ENCODE results near the gene ESYT1.

Gene ESYT1

GRCh38 chr12:56126732-56127239 lies 1.3 kb upstream of the ESYT1 start:
- no peak for DNase-seq (ENCODE audit: low read depth in 2 of 3, low spot score in 2 of 3)

DNA sequence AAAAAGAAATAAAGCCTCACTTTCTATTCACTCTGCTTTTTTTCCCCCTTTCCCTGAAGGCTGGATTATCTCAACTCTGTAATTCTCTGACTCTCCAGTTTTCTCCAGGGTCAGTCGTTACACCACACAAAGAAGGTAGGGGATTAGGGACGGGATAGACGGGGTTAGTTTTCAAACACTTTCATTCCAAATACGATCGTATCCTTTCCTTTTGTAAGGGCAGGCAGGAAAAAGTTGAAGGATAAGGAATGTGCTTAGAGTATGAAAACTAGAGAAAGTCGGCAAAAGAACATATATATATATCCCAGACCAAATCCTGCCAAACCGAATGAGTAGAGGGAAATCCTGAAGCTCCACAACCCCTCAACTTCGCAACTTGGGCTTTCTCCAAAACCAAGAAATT lies 581 bp upstream of the ESYT1 start:
- DNase-seq (ENCODE audit: low read depth in 2 of 3, low spot score in 2 of 3) = no peak

GRCh38 chr12:56128670-56129205 lies 671 bp downstream of the ESYT1 start:
- peak in 1 of 3 experiments; percentile 24 for DNase-seq (ENCODE audit: low read depth in 2 of 3, low spot score in 2 of 3)

DNA sequence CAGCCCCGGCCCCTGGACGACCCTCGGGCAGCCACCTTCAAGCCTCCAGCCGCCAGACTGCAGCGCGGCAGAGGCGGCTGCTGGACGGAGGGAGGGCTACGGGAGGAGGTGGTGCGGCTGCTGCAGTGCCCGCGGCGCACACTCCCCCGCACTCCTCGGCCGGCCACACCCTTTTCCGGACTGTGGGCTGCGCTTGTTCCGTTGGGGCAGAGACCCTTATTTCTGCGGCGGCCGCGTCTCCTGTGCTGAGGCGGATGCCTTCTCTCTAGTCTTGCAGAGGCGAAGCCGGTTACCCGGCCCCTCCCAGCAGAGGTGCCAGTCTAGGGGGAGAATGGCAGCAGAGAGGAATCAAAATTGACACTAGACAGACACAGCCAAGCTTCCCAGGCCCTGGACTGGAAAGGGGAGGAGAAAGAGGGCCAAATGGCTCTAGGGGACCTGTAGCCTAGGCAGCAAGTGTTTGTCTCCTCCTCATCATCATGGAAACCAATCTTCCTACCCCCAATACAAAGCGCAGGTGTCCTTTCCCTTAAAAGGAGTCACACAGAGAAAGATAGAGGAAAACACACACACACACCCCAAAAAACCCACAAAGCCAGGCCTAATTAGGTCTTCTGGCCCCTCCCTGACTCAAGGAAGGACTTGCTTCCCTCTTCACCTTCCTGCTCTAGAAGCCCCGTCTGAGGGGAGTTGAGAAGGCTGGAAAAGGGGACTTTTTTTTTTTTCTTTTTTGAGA lies 1.3 kb downstream of the ESYT1 start:
- peak; percentile 53 to 76 (median 54) for DNase-seq (ENCODE audit: low read depth in 2 of 3, low spot score in 2 of 3)

- no peak for DNase-seq (ENCODE audit: low read depth in 2 of 3, low spot score in 2 of 3)
Measured at GRCh38 chr12:56129942-56130495, 2.0 kb downstream of the ESYT1 start.

GRCh38 chr12:56130876-56131275 lies 2.8 kb downstream of the ESYT1 start:
- no peak for DNase-seq (ENCODE audit: low read depth in 2 of 3, low spot score in 2 of 3)

- no peak for DNase-seq (ENCODE audit: low read depth in 2 of 3, low spot score in 2 of 3)
Measured at GRCh38 chr12:56134897-56135296, 6.8 kb downstream of the ESYT1 start.

DNA sequence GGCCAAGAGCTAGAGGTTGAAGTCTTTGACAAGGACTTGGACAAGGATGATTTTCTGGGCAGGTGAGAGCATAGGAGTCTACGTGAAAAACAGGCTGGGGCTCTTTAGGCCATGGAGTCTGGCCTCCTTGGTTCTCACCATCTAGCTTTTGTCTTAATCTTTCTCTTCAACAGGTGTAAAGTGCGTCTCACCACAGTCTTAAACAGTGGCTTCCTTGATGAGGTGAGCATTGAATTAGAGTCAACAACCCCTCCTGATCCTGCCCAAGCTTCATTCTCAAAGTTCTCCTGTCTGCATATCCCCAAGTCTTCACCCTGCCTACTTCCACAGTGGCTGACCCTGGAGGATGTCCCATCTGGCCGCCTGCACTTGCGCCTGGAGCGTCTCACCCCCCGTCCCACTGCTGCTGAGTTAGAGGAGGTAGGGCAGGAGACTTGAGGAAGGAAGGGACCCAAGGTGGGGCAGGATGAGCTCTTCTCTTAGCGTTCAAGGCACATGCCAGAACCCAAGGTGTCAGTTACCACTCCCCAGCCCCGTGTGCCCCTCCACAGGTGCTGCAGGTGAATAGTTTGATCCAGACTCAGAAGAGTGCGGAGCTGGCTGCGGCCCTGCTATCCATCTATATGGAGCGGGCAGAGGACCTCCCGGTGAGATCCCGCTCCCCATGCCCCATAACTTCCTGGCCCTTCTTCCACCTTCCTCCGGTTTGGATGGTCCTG lies 9.9 kb downstream of the ESYT1 start:
- no peak for DNase-seq (ENCODE audit: low read depth in 2 of 3, low spot score in 2 of 3)

GRCh38 chr12:56141946-56142784 lies 14.1 kb downstream of the ESYT1 start:
- DNase-seq (ENCODE audit: low read depth in 2 of 3, low spot score in 2 of 3) = no peak

- no peak for DNase-seq (ENCODE audit: low read depth in 2 of 3, low spot score in 2 of 3)
Measured at GRCh38 chr12:56143217-56143616, 15.2 kb downstream of the ESYT1 start.

GRCh38 chr12:56143870-56144269 lies 15.8 kb downstream of the ESYT1 start:
- no peak for DNase-seq (ENCODE audit: low read depth in 2 of 3, low spot score in 2 of 3)

GRCh38 chr12:56145217-56145616 lies 17.1 kb downstream of the ESYT1 start:
- DNase-seq (ENCODE audit: low read depth in 2 of 3, low spot score in 2 of 3) = no peak

- no peak for DNase-seq (ENCODE audit: low read depth in 2 of 3, low spot score in 2 of 3)
Measured at GRCh38 chr12:56146492-56147460, 18.7 kb downstream of the ESYT1 start.

GRCh38 chr12:56150563-56150962 lies 22.5 kb downstream of the ESYT1 start:
- no peak for DNase-seq (ENCODE audit: low read depth in 2 of 3, low spot score in 2 of 3)

DNA sequence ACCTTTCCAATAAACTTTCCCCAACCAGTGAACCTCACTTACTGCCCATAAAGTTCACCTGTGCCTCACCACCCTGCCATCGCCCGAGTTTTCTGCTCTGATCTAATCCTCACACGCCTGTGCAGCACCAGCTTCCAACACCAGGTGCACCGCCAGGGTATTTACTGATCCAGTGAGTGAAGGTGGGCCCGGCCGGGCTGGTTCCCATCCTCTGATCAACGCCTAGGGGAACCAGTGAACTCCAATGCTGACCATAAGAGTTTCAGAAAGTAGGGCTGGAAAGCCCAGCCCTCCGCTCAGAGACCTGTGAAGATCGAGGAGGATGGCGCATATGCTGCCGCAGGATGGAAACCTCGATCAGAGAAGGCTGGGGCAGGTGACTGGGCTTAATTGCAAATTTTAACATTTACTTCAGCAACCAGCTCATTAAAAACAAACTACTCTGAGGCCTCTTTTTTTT lies 23.6 kb downstream of the ESYT1 start:
- DNase-seq (ENCODE audit: low read depth in 2 of 3, low spot score in 2 of 3) = peak; percentile 36 to 48 (median 40)

DNA sequence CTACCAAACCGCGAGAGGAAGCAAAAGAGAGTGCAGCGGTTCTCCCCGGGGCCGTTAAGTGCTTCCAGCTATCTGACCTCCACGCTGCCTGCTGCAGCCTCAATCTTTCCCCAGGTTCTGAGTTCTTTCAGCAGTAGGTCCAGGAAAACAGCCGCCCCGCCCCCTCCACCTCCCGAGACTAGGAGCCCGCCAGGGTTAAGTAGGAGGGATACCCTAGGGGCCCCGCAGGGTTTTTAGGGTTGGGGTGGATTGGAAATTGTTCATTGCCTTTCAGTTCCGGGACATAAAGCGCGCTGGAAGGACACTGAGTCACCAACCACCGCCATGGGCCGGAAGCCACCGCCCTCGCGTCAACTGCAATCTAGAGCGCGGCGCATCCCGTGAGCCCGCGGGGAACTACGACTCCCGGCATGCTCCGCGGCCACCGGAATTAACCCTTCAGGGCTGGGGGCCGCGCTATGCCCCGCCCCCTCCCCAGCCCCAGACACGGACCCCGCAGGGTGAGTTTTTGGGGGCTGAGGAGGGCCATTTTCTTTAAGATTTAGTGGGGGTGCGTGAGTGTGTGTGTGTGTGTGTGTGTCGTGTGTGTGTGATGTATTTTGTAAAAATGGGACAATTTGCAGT lies 24.2 kb downstream of the ESYT1 start, which contains the start of gene MYL6B:
Gene MYL6B, plus strand, starts transcription at position 456 of the 624 bp plus-strand sequence. CDS start 1,332 bp downstream, outside the sequence.
- DNase-seq (ENCODE audit: low read depth in 2 of 3, low spot score in 2 of 3) = peak; percentile 79 to 89 (median 80)

GRCh38 chr12:56152756-56153677 lies 24.9 kb downstream of the ESYT1 start:
- no peak for DNase-seq (ENCODE audit: low read depth in 2 of 3, low spot score in 2 of 3)

- DNase-seq (ENCODE audit: low read depth in 2 of 3, low spot score in 2 of 3) = no peak
Measured at GRCh38 chr12:56153678-56154065, 25.6 kb downstream of the ESYT1 start.

All from activated CD8-positive, alpha-beta memory T cell treated with anti-CD3 and anti-CD28 coated beads for 48 hours (primary cell).